ENCODE measurements around the gene USP9Y. TPM values are rescaled to one million over a fixed set of nuclear protein-coding genes. Genes with fewer than 3 reads are reported as not detected.

USP9Y gene
- total RNA-seq, 1 experiment from 2014 or later = 29.1 TPM

DNA sequence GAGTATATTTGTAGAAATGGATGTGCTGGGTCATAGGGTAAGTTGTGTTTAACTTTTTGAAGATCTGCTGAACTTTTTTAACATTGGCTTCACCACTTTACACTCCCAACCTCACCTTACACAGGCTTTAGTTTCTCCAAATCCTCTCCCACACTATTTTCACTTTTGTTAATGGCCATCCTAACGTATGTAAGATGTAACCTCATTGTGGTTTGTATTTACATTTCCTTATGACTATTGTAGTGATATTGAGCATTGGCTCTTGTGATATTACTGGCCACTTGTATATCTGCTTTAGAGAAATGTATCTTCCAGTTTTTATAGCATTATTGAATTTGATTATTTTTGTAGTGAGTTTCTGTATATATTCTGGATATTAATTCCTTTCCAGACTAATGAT lies 93.0 kb downstream of the USP9Y start:
- H3K9me3 Mint-ChIP-seq = no peaks in the 10 kb centered on the region
- ChIA-PET CTCF (no interaction called here), POLR2A (no interaction called here)

DNA sequence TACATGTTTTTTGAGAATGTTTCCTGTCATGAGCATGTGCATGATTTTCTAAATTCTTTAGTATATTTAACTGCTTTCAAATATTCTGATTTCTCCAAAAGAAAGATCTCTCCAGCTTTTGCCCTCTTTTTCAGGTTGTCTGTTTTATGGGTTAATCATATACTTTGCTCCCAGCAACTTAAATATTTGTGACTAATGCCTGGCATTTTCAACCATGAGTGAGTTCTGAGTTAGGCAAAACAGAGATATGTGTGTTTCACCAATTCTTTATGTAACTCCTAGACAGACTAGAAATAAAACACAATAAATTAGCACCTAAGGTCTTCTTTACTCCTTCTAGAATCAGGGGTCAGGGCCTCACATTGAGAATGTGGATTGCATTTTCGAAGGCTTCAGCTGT lies 107.0 kb downstream of the USP9Y start:
- Mint-ChIP-seq H3K9me3 (no peaks in the 10 kb centered on the region), H3K4me1 (peaks cover 39% of the 10 kb centered on the region), H3K36me3 (peaks cover 15% of the 10 kb centered on the region), H3K4me3 (no peak overlapping the region), H3K27me3 (ENCODE audit: low read depth) (no peaks in the 10 kb centered on the region), H3K27ac (no peak overlapping the region)
- ATAC-seq (no peak), DNase-seq (ENCODE audit: low spot score) (no peak)
- ChIA-PET CTCF (interaction anchor here (0.9 kb wide), 1 partner anchor 187 kb away, joined by 3 read pairs; no protein-coding TSS in a partner anchor), POLR2A (no interaction called here)
- no peak for TF ChIP-seq SMAD4 (CRISPR knock-in tag; IDR thresholded peaks at IDR 0.05)
- TF ChIP-seq, protein P1, sequence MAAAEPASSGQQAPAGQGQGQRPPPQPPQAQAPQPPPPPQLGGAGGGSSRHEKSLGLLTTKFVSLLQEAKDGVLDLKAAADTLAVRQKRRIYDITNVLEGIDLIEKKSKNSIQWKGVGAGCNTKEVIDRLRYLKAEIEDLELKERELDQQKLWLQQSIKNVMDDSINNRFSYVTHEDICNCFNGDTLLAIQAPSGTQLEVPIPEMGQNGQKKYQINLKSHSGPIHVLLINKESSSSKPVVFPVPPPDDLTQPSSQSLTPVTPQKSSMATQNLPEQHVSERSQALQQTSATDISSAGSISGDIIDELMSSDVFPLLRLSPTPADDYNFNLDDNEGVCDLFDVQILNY (CRISPR knock-in tag; IDR thresholded peaks at IDR 0.05) = no peak
- TF ChIP-seq, protein P2, sequence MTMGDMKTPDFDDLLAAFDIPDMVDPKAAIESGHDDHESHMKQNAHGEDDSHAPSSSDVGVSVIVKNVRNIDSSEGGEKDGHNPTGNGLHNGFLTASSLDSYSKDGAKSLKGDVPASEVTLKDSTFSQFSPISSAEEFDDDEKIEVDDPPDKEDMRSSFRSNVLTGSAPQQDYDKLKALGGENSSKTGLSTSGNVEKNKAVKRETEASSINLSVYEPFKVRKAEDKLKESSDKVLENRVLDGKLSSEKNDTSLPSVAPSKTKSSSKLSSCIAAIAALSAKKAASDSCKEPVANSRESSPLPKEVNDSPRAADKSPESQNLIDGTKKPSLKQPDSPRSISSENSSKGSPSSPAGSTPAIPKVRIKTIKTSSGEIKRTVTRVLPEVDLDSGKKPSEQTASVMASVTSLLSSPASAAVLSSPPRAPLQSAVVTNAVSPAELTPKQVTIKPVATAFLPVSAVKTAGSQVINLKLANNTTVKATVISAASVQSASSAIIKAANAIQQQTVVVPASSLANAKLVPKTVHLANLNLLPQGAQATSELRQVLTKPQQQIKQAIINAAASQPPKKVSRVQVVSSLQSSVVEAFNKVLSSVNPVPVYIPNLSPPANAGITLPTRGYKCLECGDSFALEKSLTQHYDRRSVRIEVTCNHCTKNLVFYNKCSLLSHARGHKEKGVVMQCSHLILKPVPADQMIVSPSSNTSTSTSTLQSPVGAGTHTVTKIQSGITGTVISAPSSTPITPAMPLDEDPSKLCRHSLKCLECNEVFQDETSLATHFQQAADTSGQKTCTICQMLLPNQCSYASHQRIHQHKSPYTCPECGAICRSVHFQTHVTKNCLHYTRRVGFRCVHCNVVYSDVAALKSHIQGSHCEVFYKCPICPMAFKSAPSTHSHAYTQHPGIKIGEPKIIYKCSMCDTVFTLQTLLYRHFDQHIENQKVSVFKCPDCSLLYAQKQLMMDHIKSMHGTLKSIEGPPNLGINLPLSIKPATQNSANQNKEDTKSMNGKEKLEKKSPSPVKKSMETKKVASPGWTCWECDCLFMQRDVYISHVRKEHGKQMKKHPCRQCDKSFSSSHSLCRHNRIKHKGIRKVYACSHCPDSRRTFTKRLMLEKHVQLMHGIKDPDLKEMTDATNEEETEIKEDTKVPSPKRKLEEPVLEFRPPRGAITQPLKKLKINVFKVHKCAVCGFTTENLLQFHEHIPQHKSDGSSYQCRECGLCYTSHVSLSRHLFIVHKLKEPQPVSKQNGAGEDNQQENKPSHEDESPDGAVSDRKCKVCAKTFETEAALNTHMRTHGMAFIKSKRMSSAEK (CRISPR knock-in tag; IDR thresholded peaks at IDR 0.05; ENCODE audit: borderline replicate concordance) = no peak
- TF ChIP-seq, protein P3, sequence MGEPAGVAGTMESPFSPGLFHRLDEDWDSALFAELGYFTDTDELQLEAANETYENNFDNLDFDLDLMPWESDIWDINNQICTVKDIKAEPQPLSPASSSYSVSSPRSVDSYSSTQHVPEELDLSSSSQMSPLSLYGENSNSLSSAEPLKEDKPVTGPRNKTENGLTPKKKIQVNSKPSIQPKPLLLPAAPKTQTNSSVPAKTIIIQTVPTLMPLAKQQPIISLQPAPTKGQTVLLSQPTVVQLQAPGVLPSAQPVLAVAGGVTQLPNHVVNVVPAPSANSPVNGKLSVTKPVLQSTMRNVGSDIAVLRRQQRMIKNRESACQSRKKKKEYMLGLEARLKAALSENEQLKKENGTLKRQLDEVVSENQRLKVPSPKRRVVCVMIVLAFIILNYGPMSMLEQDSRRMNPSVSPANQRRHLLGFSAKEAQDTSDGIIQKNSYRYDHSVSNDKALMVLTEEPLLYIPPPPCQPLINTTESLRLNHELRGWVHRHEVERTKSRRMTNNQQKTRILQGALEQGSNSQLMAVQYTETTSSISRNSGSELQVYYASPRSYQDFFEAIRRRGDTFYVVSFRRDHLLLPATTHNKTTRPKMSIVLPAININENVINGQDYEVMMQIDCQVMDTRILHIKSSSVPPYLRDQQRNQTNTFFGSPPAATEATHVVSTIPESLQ (CRISPR knock-in tag; IDR thresholded peaks at IDR 0.05) = no peak
- TF ChIP-seq, protein P4, sequence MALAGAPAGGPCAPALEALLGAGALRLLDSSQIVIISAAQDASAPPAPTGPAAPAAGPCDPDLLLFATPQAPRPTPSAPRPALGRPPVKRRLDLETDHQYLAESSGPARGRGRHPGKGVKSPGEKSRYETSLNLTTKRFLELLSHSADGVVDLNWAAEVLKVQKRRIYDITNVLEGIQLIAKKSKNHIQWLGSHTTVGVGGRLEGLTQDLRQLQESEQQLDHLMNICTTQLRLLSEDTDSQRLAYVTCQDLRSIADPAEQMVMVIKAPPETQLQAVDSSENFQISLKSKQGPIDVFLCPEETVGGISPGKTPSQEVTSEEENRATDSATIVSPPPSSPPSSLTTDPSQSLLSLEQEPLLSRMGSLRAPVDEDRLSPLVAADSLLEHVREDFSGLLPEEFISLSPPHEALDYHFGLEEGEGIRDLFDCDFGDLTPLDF (CRISPR knock-in tag; IDR thresholded peaks at IDR 0.05) = no peak
- no peak for TF ChIP-seq HMGA2 (CRISPR knock-in tag; IDR thresholded peaks at IDR 0.05)
- TF ChIP-seq, protein P5, sequence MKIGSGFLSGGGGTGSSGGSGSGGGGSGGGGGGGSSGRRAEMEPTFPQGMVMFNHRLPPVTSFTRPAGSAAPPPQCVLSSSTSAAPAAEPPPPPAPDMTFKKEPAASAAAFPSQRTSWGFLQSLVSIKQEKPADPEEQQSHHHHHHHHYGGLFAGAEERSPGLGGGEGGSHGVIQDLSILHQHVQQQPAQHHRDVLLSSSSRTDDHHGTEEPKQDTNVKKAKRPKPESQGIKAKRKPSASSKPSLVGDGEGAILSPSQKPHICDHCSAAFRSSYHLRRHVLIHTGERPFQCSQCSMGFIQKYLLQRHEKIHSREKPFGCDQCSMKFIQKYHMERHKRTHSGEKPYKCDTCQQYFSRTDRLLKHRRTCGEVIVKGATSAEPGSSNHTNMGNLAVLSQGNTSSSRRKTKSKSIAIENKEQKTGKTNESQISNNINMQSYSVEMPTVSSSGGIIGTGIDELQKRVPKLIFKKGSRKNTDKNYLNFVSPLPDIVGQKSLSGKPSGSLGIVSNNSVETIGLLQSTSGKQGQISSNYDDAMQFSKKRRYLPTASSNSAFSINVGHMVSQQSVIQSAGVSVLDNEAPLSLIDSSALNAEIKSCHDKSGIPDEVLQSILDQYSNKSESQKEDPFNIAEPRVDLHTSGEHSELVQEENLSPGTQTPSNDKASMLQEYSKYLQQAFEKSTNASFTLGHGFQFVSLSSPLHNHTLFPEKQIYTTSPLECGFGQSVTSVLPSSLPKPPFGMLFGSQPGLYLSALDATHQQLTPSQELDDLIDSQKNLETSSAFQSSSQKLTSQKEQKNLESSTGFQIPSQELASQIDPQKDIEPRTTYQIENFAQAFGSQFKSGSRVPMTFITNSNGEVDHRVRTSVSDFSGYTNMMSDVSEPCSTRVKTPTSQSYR (CRISPR knock-in tag; IDR thresholded peaks at IDR 0.05) = no peak
- no peak for TF ChIP-seq PRRX2 (CRISPR knock-in tag; IDR thresholded peaks at IDR 0.05)
- TF ChIP-seq MXD4 (CRISPR knock-in tag; IDR thresholded peaks at IDR 0.05; ENCODE audit: borderline replicate concordance) = no peak
- no peak for TF ChIP-seq SMAD3 (CRISPR knock-in tag; IDR thresholded peaks at IDR 0.05; ENCODE audit: borderline replicate concordance)
- TF ChIP-seq ZBTB21 (CRISPR knock-in tag; IDR thresholded peaks at IDR 0.05; ENCODE audit: borderline replicate concordance) = no peak
- no peak for TF ChIP-seq SOX15 (CRISPR knock-in tag; IDR thresholded peaks at IDR 0.05)
- no peak for TF ChIP-seq AFF4 (CRISPR knock-in tag; IDR thresholded peaks at IDR 0.05; ENCODE audit: borderline replicate concordance)
- TF ChIP-seq, protein P6, sequence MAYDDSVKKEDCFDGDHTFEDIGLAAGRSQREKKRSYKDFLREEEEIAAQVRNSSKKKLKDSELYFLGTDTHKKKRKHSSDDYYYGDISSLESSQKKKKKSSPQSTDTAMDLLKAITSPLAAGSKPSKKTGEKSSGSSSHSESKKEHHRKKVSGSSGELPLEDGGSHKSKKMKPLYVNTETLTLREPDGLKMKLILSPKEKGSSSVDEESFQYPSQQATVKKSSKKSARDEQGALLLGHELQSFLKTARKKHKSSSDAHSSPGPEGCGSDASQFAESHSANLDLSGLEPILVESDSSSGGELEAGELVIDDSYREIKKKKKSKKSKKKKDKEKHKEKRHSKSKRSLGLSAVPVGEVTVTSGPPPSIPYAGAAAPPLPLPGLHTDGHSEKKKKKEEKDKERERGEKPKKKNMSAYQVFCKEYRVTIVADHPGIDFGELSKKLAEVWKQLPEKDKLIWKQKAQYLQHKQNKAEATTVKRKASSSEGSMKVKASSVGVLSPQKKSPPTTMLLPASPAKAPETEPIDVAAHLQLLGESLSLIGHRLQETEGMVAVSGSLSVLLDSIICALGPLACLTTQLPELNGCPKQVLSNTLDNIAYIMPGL (CRISPR knock-in tag; IDR thresholded peaks at IDR 0.05) = no peak
- no peak for TF ChIP-seq ZNF423 (CRISPR knock-in tag; IDR thresholded peaks at IDR 0.05)

More for the DNA sequence above, 93.0 kb downstream of the USP9Y start:
- no peaks in the 10 kb centered on the region for H3K27me3 Mint-ChIP-seq (ENCODE audit: low read depth)
- TF ChIP-seq IRF2 (CRISPR knock-in tag; IDR thresholded peaks at IDR 0.05; ENCODE audit: borderline replicate concordance, low read depth) = no peak
- no peak for TF ChIP-seq ZNF263 (CRISPR knock-in tag; IDR thresholded peaks at IDR 0.05; ENCODE audit: low read depth)
- TF ChIP-seq ETV6 (CRISPR knock-in tag; IDR thresholded peaks at IDR 0.05) = no peak
- no peak overlapping the region for H3K4me3 Mint-ChIP-seq
- no peak for DNase-seq (ENCODE audit: low spot score)
- H3K4me1 Mint-ChIP-seq = no peaks in the 10 kb centered on the region
- ATAC-seq = no peak
- H3K36me3 Mint-ChIP-seq = peaks cover 47% of the 10 kb centered on the region
- no peak overlapping the region for H3K27ac Mint-ChIP-seq
